22Rv1 (cell line): Measurements from ENCODE around the gene LHFPL6.

Experiments used
- H3K27ac ChIP-seq: fragments of 450-650 bp; 2 replicates; pipeline ENCODE4 v1.5.1; 2017
- ZFX ChIP-seq: fragments of 450-650 bp; IDR thresholded peaks from 2 replicates; pipeline ENCODE4 v1.6.1; 2017; ENCODE audit warnings: antibody characterized with exemption, borderline replicate concordance
- TF ChIP-seq, protein P1 (sequence below): fragments of 450-650 bp; IDR thresholded peaks from 2 replicates; pipeline ENCODE4 v1.5.1; 2017; ENCODE audit warnings: mild to moderate bottlenecking

LHFPL6 gene

GRCh38 chr13:39298951-39299350 lies 304.0 kb downstream of the LHFPL6 start:
- H3K27ac ChIP-seq = no peak overlapping the region
- TF ChIP-seq, protein P1, sequence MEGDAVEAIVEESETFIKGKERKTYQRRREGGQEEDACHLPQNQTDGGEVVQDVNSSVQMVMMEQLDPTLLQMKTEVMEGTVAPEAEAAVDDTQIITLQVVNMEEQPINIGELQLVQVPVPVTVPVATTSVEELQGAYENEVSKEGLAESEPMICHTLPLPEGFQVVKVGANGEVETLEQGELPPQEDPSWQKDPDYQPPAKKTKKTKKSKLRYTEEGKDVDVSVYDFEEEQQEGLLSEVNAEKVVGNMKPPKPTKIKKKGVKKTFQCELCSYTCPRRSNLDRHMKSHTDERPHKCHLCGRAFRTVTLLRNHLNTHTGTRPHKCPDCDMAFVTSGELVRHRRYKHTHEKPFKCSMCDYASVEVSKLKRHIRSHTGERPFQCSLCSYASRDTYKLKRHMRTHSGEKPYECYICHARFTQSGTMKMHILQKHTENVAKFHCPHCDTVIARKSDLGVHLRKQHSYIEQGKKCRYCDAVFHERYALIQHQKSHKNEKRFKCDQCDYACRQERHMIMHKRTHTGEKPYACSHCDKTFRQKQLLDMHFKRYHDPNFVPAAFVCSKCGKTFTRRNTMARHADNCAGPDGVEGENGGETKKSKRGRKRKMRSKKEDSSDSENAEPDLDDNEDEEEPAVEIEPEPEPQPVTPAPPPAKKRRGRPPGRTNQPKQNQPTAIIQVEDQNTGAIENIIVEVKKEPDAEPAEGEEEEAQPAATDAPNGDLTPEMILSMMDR = no peak
- no peak for TF ChIP-seq ZFX

DNA sequence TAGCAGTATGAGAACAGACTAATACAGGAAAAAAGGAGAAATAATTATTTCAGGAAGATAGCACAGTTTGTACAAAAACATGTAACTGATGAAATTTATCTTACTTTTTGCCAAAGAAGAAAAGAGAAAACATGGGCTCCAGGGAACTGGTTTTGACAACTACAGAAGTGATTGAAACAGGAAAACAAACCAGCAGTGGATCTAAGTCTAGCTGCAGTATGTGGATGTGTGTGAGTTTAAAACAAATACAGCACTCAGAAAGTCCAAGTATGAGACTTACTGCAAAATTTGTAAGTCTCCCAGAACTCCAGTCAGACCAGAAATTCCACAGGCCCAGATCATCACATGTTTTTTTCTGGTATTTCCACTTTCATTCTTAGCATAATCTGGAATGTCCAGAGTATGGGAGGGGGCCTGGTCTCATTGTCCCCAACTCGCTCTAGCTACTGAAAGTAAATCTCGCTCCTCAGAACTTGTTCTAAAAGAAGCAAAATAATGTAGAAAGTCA lies 305.3 kb downstream of the LHFPL6 start:
- TF ChIP-seq ZFX = no peak
- TF ChIP-seq, protein P1 = no peak
- H3K27ac ChIP-seq = no peak overlapping the region

GRCh38 chr13:39297023-39297422 lies 306.0 kb downstream of the LHFPL6 start:
- no peak overlapping the region for H3K27ac ChIP-seq
- TF ChIP-seq, protein P1 = no peak
- TF ChIP-seq ZFX = no peak

- H3K27ac ChIP-seq = no peak overlapping the region
- TF ChIP-seq ZFX = no peak
- TF ChIP-seq, protein P1 = no peak
Measured at GRCh38 chr13:39296193-39296592, 306.8 kb downstream of the LHFPL6 start.
